OCI-LY1 (cell line): Measurements from ENCODE around the gene ABHD6.

Source experiments
- H2AFZ ChIP-seq: fragments of 200-600 bp; sonication (generic), shearing (Covaris generic); 2 replicates; pipeline ENCODE4 v1.6.0; 2014; ENCODE audit warnings: antibody characterized with exemption, mild to moderate bottlenecking, low read length
- H3F3A ChIP-seq: fragments of 200-600 bp; sonication (generic), shearing (Covaris generic); 2 replicates; pipeline ENCODE4 v1.6.0; 2014; ENCODE audit warnings: mild to moderate bottlenecking, antibody characterized with exemption, low read length, moderate library complexity; ENCODE audit not compliant: insufficient read depth
- H3K27ac ChIP-seq: fragments of 200-600 bp; sonication (generic); 2 replicates; pipeline ENCODE4 v1.5.1; 2014; ENCODE audit warnings: low read length, mixed run types, mild to moderate bottlenecking, low read depth; ENCODE audit not compliant: poor library complexity, severe bottlenecking
- H3K27me3 ChIP-seq: fragments of 200-600 bp; sonication (generic); 2 replicates; pipeline ENCODE4 v1.6.0; 2014; ENCODE audit warnings: antibody characterized with exemption, mild to moderate bottlenecking, low read length, moderate library complexity; ENCODE audit not compliant: insufficient read depth
- H3K36me3 ChIP-seq: fragments of 200-600 bp; sonication (generic); 2 replicates; pipeline ENCODE4 v1.6.1; 2014; ENCODE audit warnings: mild to moderate bottlenecking, antibody characterized with exemption, low read length, moderate library complexity, mixed read lengths; ENCODE audit not compliant: insufficient read depth
- H3K4me1 ChIP-seq: fragments of 200-600 bp; sonication (generic); 2 replicates; pipeline ENCODE4 v1.5.1; 2014; ENCODE audit warnings: mild to moderate bottlenecking, low read length, moderate library complexity; ENCODE audit not compliant: insufficient read depth, severe bottlenecking
- H3K4me2 ChIP-seq: fragments of 200-600 bp; sonication (generic), shearing (Covaris generic); 2 replicates; pipeline ENCODE4 v1.6.1; 2014; ENCODE audit warnings: low read length
- H3K4me3 ChIP-seq: fragments of 200-600 bp; sonication (generic); 2 replicates; pipeline ENCODE4 v1.5.1; 2014; ENCODE audit warnings: low read length, low read depth, mild to moderate bottlenecking, mixed read lengths; ENCODE audit not compliant: poor library complexity, severe bottlenecking
- H3K79me2 ChIP-seq: fragments of 200-600 bp; shearing (Covaris generic); 2 replicates; pipeline ENCODE4 v1.6.1; 2016; ENCODE audit warnings: mixed run types, low read length, mixed read lengths; ENCODE audit not compliant: insufficient read depth
- H3K9ac ChIP-seq: fragments of 200-600 bp; sonication (generic), shearing (Covaris generic); 2 replicates; pipeline ENCODE4 v1.6.1; 2014; ENCODE audit warnings: mild to moderate bottlenecking, low read length, mixed read lengths
- H3K9me2 ChIP-seq: fragments of 200-600 bp; sonication (generic), shearing (Covaris generic); 2 replicates; pipeline ENCODE4 v1.6.1; 2014; ENCODE audit warnings: low read depth, mild to moderate bottlenecking, low read length, mixed read lengths
- H3K9me3 ChIP-seq: fragments of 200-600 bp; shearing (Covaris generic); 2 replicates; pipeline ENCODE4 v1.6.1; 2014; ENCODE audit warnings: low read length, mixed read lengths
- H4K20me1 ChIP-seq: fragments of 200-600 bp; sonication (generic), shearing (Covaris generic); 2 replicates; pipeline ENCODE4 v1.6.0; 2016; ENCODE audit warnings: mild to moderate bottlenecking, low read length; ENCODE audit not compliant: insufficient read depth
- EZH2 ChIP-seq: fragments of 200-600 bp; sonication (generic), shearing (Covaris generic); IDR thresholded peaks from 2 replicates; pipeline ENCODE4 v1.8.0; 2017; ENCODE audit warnings: borderline replicate concordance, mixed run types, mild to moderate bottlenecking, antibody characterized with exemption, low read length, moderate library complexity, mixed read lengths
- TF ChIP-seq, protein P1 (sequence below): fragments of 200-600 bp; sonication (generic), shearing (Covaris generic); IDR thresholded peaks from 2 replicates; pipeline ENCODE4 v1.5.1; 2017; ENCODE audit warnings: mild to moderate bottlenecking, antibody characterized with exemption, low read length, moderate library complexity, mixed read lengths

Gene ABHD6

DNA sequence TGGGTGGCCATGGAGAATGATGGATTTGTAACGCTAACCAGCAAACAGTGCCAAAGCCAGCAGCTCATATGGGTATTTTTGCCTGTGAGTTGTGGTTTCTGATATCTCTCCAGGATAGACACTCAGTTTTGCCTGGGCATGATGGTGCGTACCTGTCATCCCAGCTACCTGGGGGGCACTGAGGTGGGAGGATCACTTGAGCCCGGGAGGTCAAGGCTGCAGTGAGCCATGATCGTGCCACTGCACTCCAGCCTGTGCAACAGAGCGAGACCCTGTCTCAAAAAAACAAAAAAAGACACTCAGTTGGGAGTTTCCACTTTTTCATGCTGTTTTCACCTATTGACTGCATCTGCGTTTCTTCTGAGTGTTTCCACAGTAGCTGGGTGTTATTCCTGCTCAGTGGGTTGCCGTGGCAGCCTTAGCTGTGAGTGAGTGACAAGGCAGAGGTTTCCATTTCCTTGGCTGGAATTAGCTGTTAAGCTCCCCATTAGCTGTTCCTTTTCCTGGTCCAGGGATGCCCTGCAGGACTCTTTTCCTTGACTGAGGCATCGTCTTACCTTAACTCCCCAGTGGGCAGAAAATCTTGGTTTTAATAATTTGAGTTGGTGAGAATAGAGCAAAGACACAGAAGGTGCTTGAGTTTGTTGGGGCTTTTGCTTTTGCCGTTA is 54.2 kb downstream of the ABHD6 start:
- Histone ChIP-seq H3K9ac (no peak overlapping the region), H3K9me2 (no peaks in the 10 kb centered on the region), H3K36me3 (peaks cover 7% of the 10 kb centered on the region; the same call in 1 of the 2 replicates), H3K27ac (no peak overlapping the region), H2AFZ (no peak overlapping the region), H3K4me1 (no peaks in the 10 kb centered on the region), H3K4me3 (no peak overlapping the region), H3K9me3 (no peaks in the 10 kb centered on the region; the same call in 1 of the 2 replicates), H4K20me1 (no peaks in the 10 kb centered on the region), H3K27me3 (no peaks in the 10 kb centered on the region), H3F3A (no peaks in the 10 kb centered on the region), H3K4me2 (no peak overlapping the region), H3K79me2 (no peaks in the 10 kb centered on the region)
- TF ChIP-seq, protein P1, sequence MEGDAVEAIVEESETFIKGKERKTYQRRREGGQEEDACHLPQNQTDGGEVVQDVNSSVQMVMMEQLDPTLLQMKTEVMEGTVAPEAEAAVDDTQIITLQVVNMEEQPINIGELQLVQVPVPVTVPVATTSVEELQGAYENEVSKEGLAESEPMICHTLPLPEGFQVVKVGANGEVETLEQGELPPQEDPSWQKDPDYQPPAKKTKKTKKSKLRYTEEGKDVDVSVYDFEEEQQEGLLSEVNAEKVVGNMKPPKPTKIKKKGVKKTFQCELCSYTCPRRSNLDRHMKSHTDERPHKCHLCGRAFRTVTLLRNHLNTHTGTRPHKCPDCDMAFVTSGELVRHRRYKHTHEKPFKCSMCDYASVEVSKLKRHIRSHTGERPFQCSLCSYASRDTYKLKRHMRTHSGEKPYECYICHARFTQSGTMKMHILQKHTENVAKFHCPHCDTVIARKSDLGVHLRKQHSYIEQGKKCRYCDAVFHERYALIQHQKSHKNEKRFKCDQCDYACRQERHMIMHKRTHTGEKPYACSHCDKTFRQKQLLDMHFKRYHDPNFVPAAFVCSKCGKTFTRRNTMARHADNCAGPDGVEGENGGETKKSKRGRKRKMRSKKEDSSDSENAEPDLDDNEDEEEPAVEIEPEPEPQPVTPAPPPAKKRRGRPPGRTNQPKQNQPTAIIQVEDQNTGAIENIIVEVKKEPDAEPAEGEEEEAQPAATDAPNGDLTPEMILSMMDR = no peak

DNA sequence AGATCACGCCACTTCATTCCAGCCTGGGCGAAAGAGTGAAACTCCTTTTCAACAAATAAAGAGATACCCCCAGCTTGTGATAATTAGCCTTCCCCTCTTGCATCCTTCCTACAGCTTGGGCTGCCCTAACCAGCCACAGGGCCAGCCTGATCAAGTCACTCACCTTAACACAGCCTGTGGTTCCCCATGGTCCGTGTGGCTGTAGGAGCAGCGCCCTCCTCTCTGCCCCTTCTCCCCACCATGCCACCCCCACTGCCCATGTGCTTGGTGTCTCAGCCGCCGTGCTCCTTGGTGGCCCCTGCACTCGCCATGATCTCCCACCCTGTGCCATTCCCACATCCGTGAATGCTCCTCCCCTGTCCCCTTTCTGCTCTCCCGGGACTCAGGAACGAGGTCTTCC is 55.3 kb downstream of the ABHD6 start:
- Histone ChIP-seq H3K27ac (no peak overlapping the region), H3K27me3 (no peaks in the 10 kb centered on the region), H4K20me1 (no peaks in the 10 kb centered on the region), H3K36me3 (peaks cover 7% of the 10 kb centered on the region; the same call in 1 of the 2 replicates), H3F3A (no peaks in the 10 kb centered on the region), H3K4me1 (no peaks in the 10 kb centered on the region), H3K9me2 (no peaks in the 10 kb centered on the region), H3K9ac (no peak overlapping the region), H2AFZ (no peak overlapping the region), H3K79me2 (no peaks in the 10 kb centered on the region), H3K4me2 (no peak overlapping the region), H3K4me3 (no peak overlapping the region), H3K9me3 (no peaks in the 10 kb centered on the region; the same call in 1 of the 2 replicates)
- no peak for TF ChIP-seq EZH2
- TF ChIP-seq, protein P1 = no peak

DNA sequence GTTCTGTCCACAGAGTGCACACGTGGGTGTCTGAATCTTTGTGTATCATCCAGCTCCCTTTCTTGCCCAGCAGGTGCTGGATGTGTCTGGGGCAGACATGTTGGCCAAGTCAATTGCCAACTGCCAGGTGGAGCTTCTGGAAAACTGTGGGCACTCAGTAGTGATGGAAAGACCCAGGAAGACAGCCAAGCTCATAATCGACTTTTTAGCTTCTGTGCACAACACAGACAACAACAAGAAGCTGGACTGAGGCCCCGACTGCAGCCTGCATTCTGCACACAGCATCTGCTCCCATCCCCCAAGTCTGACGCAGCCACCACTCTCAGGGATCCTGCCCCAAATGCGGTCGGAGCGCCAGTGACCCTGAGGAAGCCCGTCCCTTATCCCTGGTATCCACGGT is 55.9 kb downstream of the ABHD6 start:
- H3K79me2 ChIP-seq = no peaks in the 10 kb centered on the region
- no peaks in the 10 kb centered on the region for H3F3A ChIP-seq
- H3K36me3 ChIP-seq = peaks cover 7% of the 10 kb centered on the region; the same call in 1 of the 2 replicates
- no peaks in the 10 kb centered on the region for H3K4me1 ChIP-seq
- H3K9me2 ChIP-seq = no peaks in the 10 kb centered on the region
- no peak overlapping the region for H3K4me3 ChIP-seq
- TF ChIP-seq EZH2 = no peak
- no peaks in the 10 kb centered on the region for H3K27me3 ChIP-seq
- H3K9me3 ChIP-seq = no peaks in the 10 kb centered on the region; the same call in 1 of the 2 replicates
- H3K4me2 ChIP-seq = no peak overlapping the region
- no peak overlapping the region for H3K27ac ChIP-seq
- H3K9ac ChIP-seq = no peak overlapping the region
- no peak overlapping the region for H2AFZ ChIP-seq
- H4K20me1 ChIP-seq = no peaks in the 10 kb centered on the region

DNA sequence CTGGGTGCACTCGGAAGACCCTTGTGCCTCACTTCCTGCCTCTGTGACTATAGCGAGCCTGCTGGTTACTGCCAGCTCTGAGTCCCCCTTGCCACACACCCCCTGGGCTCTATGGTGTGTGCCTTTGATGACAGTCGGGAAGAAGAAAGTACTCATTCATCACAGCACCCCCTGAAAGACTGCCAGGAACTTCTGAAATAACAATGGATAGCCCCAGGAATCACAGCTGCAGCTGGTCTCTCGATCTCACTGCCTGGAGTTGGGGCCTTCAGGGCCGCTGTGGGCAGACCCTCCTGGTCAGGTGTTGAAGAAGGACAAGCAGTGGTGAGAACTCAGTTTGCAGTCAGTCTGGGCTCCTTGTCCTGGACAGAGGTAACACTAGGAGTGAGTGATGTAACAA is 58.7 kb downstream of the ABHD6 start:
- Histone ChIP-seq H4K20me1 (no peaks in the 10 kb centered on the region), H3K9ac (no peak overlapping the region), H3K36me3 (peaks cover 7% of the 10 kb centered on the region; the same call in 1 of the 2 replicates), H3K27ac (no peak overlapping the region), H3K9me3 (no peaks in the 10 kb centered on the region; the same call in 1 of the 2 replicates), H3F3A (no peaks in the 10 kb centered on the region), H3K4me1 (no peaks in the 10 kb centered on the region), H3K4me2 (no peak overlapping the region), H2AFZ (no peak overlapping the region), H3K79me2 (no peaks in the 10 kb centered on the region), H3K4me3 (no peak overlapping the region), H3K27me3 (peaks cover 5% of the 10 kb centered on the region; the same call in 1 of the 2 replicates), H3K9me2 (no peaks in the 10 kb centered on the region)
- TF ChIP-seq, protein P1 = no peak
- TF ChIP-seq EZH2 = no peak
